Measurements from ENCODE around the gene LTBP3. TPM values are rescaled to one million over a fixed set of nuclear protein-coding genes. Genes with fewer than 3 reads are reported as not detected.

Gene LTBP3
- total and polyA plus RNA-seq, 11 donors = 26.3 to 125 (median 75.6) TPM

GRCh38 chr11:65573391-65574079 is 15.4 kb upstream of the LTBP3 start:
- intact Hi-C loops (cut with DNase I) = loop anchor here in 5 of 10 donors (1.0 to 5.0 kb wide), 8 partner anchors 15 to 151 kb away; partner anchors contain the start of genes MAP3K11 (in 3 of the 5), NEAT1 (in 1 of the 5), PCNX3 (in 1 of the 5) and RELA (in 1 of the 5)
- WGBS, 4 donors = 24 to 36% (median 31%) methylated on average over 16 to 22 of the region's 22 CpGs
- peak overlapping the region; percentile 9 to 96 (median 78) for H3K4me3 ChIP-seq
- no peaks in the 10 kb centered on the region for H3K9me3 ChIP-seq
- peaks cover 0 to 7% (median 0%) of the 10 kb centered on the region in 9 donors for H3K36me3 ChIP-seq
- peaks cover 18 to 89% (median 72%) of the 10 kb centered on the region in 12 donors for H3K4me1 ChIP-seq
- H3K27me3 ChIP-seq = peaks cover 0 to 6% (median 0%) of the 10 kb centered on the region in 9 donors
- H3K27ac ChIP-seq = peak overlapping the region; percentile 89 to 99 (median 96)
- DNase-seq = peak in 2 of 5 donors; percentile 38 to 51
- TF ChIP-seq CTCF (IDR thresholded peaks at IDR 0.05) = no peak
- TF ChIP-seq POLR2A (IDR thresholded peaks at IDR 0.05) = no peak
- no peak for ATAC-seq

GRCh38 chr11:65572356-65573051 is 14.3 kb upstream of the LTBP3 start, which contains the start of gene FAM89B:
Gene FAM89B, plus strand, starts transcription at chr11:65572538. Its CDS starts 132 bp downstream, at chr11:65572670.
- Histone ChIP-seq H3K4me3 (peak within 1 kb of the TSS; percentile 9 to 96 (median 84)), H3K9me3 (no peaks in the 10 kb centered on the region), H3K36me3 (peaks cover 0 to 15% (median 0%) of the 10 kb centered on the region in 9 donors), H3K27me3 (peaks cover 0 to 6% (median 0%) of the 10 kb centered on the region in 9 donors), H3K4me1 (peaks cover 18 to 86% (median 69%) of the 10 kb centered on the region in 12 donors), H3K27ac (peak within 1 kb of the TSS; percentile 80 to 99 (median 96))
- TF ChIP-seq POLR2A (IDR thresholded peaks at IDR 0.05) (peak in 1 of 2 donors; percentile 51), CTCF (IDR thresholded peaks at IDR 0.05) (no peak)
- WGBS, 4 donors = 0 to 1% (median 0%) methylated on average over 28 to 86 of the region's 86 CpGs
- intact Hi-C loops (cut with DNase I) = loop anchor here in 3 of 10 donors (1.0 to 5.0 kb wide), 5 partner anchors 31 to 150 kb away; partner anchors contain the start of genes MAP3K11 (in 1 of the 3), NEAT1 (in 1 of the 3) and RELA (in 1 of the 3)
- peak; percentile 92 to 96 (median 94) for DNase-seq
- peak; percentile 9 to 42 (median 16) for ATAC-seq

- Histone ChIP-seq H3K27ac (peak overlapping the region; percentile 80 to 99 (median 96)), H3K36me3 (peaks cover 0 to 15% (median 0%) of the 10 kb centered on the region in 9 donors), H3K4me1 (peaks cover 17 to 81% (median 63%) of the 10 kb centered on the region in 12 donors), H3K4me3 (peak overlapping the region in 11 of 12 donors; percentile 37 to 96 (median 81)), H3K9me3 (no peaks in the 10 kb centered on the region), H3K27me3 (peaks cover 0 to 6% (median 0%) of the 10 kb centered on the region in 9 donors)
- intact Hi-C loops (cut with DNase I) = loop anchor here in 4 of 10 donors (2.0 to 5.0 kb wide), 5 partner anchors 31 to 150 kb away; partner anchors contain the start of genes MAP3K11 (in 1 of the 4), NEAT1 (in 1 of the 4) and RELA (in 1 of the 4)
- ATAC-seq (no peak), DNase-seq (no peak)
- 5 to 15% (median 8%) methylated on average over 10 to 11 of the region's 11 CpGs for WGBS, 4 donors
- TF ChIP-seq CTCF (IDR thresholded peaks at IDR 0.05) = peak in 6 of 12 donors; percentile 11 to 44 (median 21)
- no peak for TF ChIP-seq POLR2A (IDR thresholded peaks at IDR 0.05)
Observed at GRCh38 chr11:65571940-65572339, 13.8 kb upstream of the LTBP3 start.

All from heart left ventricle (tissue), 16 donors.